ENCODE measurements around the gene KCNQ1. TPM values are rescaled to one million over a fixed set of nuclear protein-coding genes. Genes with fewer than 3 reads are reported as not detected.

KCNQ1 gene
- total and polyA plus RNA-seq, 12 donors, result 11.0 to 447 (median 320) TPM

GRCh38 chr11:2539371-2540222 is 94.8 kb downstream of the KCNQ1 start:
- DNase-seq, result peak in 6 of 7 donors; percentile 13 to 55 (median 25)
- intact Hi-C loops (cut with DNase I), result no loop called here
- no peaks in the 10 kb centered on the region for H3K27me3 ChIP-seq
- H3K4me1 ChIP-seq (replicated peaks in 1 of 2), result peaks cover under 1 to 5% of the 10 kb centered on the region in 2 donors
- TF ChIP-seq CTCF (IDR thresholded peaks at IDR 0.05), result no peak
- TF ChIP-seq POLR2A (IDR thresholded peaks at IDR 0.05), result no peak
- no peaks in the 10 kb centered on the region for H3K9me3 ChIP-seq (replicated peaks in 1 of 3)
- H3K4me3 ChIP-seq, result no peak overlapping the region
- H3K27ac ChIP-seq, result peak overlapping the region in 3 of 5 donors; percentile 33 to 65 (median 41)
- 73 to 87% (median 82%) methylated on average over 27 to 34 of the region's 34 CpGs for WGBS, 4 donors
- peaks cover 0 to 11% of the 10 kb centered on the region in 2 donors for H3K36me3 ChIP-seq (replicated peaks in 1 of 2)

GRCh38 chr11:2540223-2540991 is 95.6 kb downstream of the KCNQ1 start:
- intact Hi-C loops (cut with DNase I), result no loop called here
- WGBS, 4 donors, result 81 to 88% (median 87%) methylated on average over 11 to 16 of the region's 16 CpGs
- Histone ChIP-seq H3K27ac (peak overlapping the region in 3 of 5 donors; percentile 33 to 65 (median 41)), H3K36me3 (replicated peaks in 1 of 2) (peaks cover 0 to 11% of the 10 kb centered on the region in 2 donors), H3K4me3 (no peak overlapping the region), H3K4me1 (replicated peaks in 1 of 2) (no peaks in the 10 kb centered on the region), H3K9me3 (replicated peaks in 1 of 3) (no peaks in the 10 kb centered on the region), H3K27me3 (no peaks in the 10 kb centered on the region)
- DNase-seq, result peak in 6 of 7 donors; percentile 6 to 49 (median 14)
- no peak for TF ChIP-seq POLR2A (IDR thresholded peaks at IDR 0.05)
- TF ChIP-seq CTCF (IDR thresholded peaks at IDR 0.05), result no peak

- Histone ChIP-seq H3K4me3 (no peak overlapping the region), H3K27me3 (no peaks in the 10 kb centered on the region), H3K27ac (peak overlapping the region in 1 of 5 donors; percentile 65), H3K9me3 (replicated peaks in 1 of 3) (no peaks in the 10 kb centered on the region), H3K4me1 (replicated peaks in 1 of 2) (peaks cover 4 to 5% of the 10 kb centered on the region in 2 donors), H3K36me3 (replicated peaks in 1 of 2) (peaks cover 0 to 11% of the 10 kb centered on the region in 2 donors)
- DNase-seq, result peak; percentile 1 to 37 (median 10)
- TF ChIP-seq CTCF (IDR thresholded peaks at IDR 0.05) (no peak), POLR2A (IDR thresholded peaks at IDR 0.05) (no peak)
- 89 to 93% (median 90%) methylated on average over 22 to 27 of the region's 27 CpGs for WGBS, 4 donors
- intact Hi-C loops (cut with DNase I), result no loop called here
Observed at GRCh38 chr11:2540992-2541680, 96.3 kb downstream of the KCNQ1 start.

All from adrenal gland (tissue), 12 donors.